Neural cell (in vitro differentiated cells): Measurements from ENCODE around the gene ATP8B4. TPM values are rescaled to one million over a fixed set of nuclear protein-coding genes. Genes with fewer than 3 reads are reported as not detected.

Source experiments
- H2AFZ ChIP-seq: fragments of 200-600, 300-800 bp; sonication (generic), shearing (Covaris generic); 2 replicates; pipeline ENCODE4 v1.6.0; 2014; ENCODE audit warnings: low read depth, mild to moderate bottlenecking, antibody characterized with exemption, low read length, moderate library complexity
- H3F3A ChIP-seq: fragments of 200-600 bp; shearing (Covaris generic); 2 replicates; pipeline ENCODE4 v1.6.1; 2016; ENCODE audit warnings: mild to moderate bottlenecking, moderate library complexity, mixed read lengths, antibody characterized with exemption, low read length; ENCODE audit not compliant: insufficient read depth, poor library complexity, severe bottlenecking
- H3K27ac ChIP-seq: fragments of 200-600, 300-800 bp; sonication (generic), shearing (Covaris generic); 2 replicates; pipeline ENCODE4 v1.5.1; 2014; ENCODE audit warnings: mild to moderate bottlenecking, low read length, moderate library complexity
- H3K27me3 ChIP-seq: fragments of 300-800, 200-600 bp; sonication (generic), shearing (Covaris generic); 2 replicates; pipeline ENCODE4 v1.6.0; 2014; ENCODE audit warnings: mild to moderate bottlenecking, low read depth, low read length, moderate library complexity; ENCODE audit not compliant: insufficient read depth
- H3K36me3 ChIP-seq: fragments of 300-800, 200-600 bp; sonication (generic), shearing (Covaris generic); 2 replicates; pipeline ENCODE4 v1.5.1; 2014; ENCODE audit warnings: mild to moderate bottlenecking, antibody characterized with exemption, low read length, moderate library complexity; ENCODE audit not compliant: insufficient read depth
- H3K4me2 ChIP-seq: fragments of 300-800, 200-600 bp; sonication (generic), shearing (Covaris generic); 2 replicates; pipeline ENCODE4 v1.6.0; 2014; ENCODE audit warnings: mild to moderate bottlenecking, low read length
- H3K4me3 ChIP-seq: fragments of 300-800, 200-600 bp; sonication (generic), shearing (Covaris generic); 2 replicates; pipeline ENCODE4 v1.5.1; 2014; ENCODE audit warnings: mild to moderate bottlenecking, low read length, moderate library complexity
- H3K79me2 ChIP-seq: fragments of 200-600 bp; shearing (Covaris generic); replicated peaks from 2 replicates; pipeline ENCODE4 v1.6.0; 2014; ENCODE audit warnings: mild to moderate bottlenecking, low read length, moderate library complexity; ENCODE audit not compliant: insufficient read depth
- H3K9ac ChIP-seq: fragments of 300-800, 200-600 bp; sonication (generic), shearing (Covaris generic); 2 replicates; pipeline ENCODE4 v1.6.1; 2016; ENCODE audit warnings: mild to moderate bottlenecking, low read length, mixed read lengths
- H3K9me2 ChIP-seq: fragments of 200-600 bp; shearing (Covaris generic); 2 replicates; pipeline ENCODE4 v1.6.1; 2016; ENCODE audit warnings: mild to moderate bottlenecking, low read length, mixed read lengths; ENCODE audit not compliant: insufficient read depth
- H3K9me3 ChIP-seq: fragments of 200-600, 300-800 bp; sonication (generic), shearing (Covaris generic); 2 replicates; pipeline ENCODE4 v1.6.1; 2016; ENCODE audit warnings: mild to moderate bottlenecking, mixed run types, low read length, moderate library complexity, mixed read lengths
- H4K20me1 ChIP-seq: fragments of 200-600 bp; shearing (Covaris generic); 2 replicates; pipeline ENCODE4 v1.6.1; 2016; ENCODE audit warnings: mild to moderate bottlenecking, mixed run types; ENCODE audit not compliant: insufficient read depth
- EP300 ChIP-seq: fragments of 450-650 bp; conservative IDR thresholded peaks from 2 replicates; pipeline ENCODE4 v1.6.1; 2014; ENCODE audit warnings: antibody characterized with exemption, mild to moderate bottlenecking, moderate library complexity; ENCODE audit not compliant: poor library complexity, severe bottlenecking
- EZH2 ChIP-seq: fragments of 200-600, 300-800 bp; shearing (Covaris generic), sonication (generic); IDR thresholded peaks from 2 replicates; pipeline ENCODE4 v1.6.1; 2014; ENCODE audit warnings: antibody characterized with exemption, low read length, borderline replicate concordance, mild to moderate bottlenecking; ENCODE audit not compliant: insufficient read depth, poor library complexity, severe bottlenecking
- MXI1 ChIP-seq: fragments of 450-650 bp; conservative IDR thresholded peaks from 2 replicates; pipeline ENCODE4 v1.6.1; 2014; ENCODE audit warnings: antibody characterized with exemption, mild to moderate bottlenecking; ENCODE audit not compliant: poor library complexity, severe bottlenecking
- POLR2AphosphoS5 ChIP-seq: IDR thresholded peaks from 2 replicates; pipeline ENCODE4 v1.6.1; 2012
- RAD21 ChIP-seq: fragments of 450-650 bp; conservative IDR thresholded peaks from 2 replicates; pipeline ENCODE4 v1.6.1; 2014; ENCODE audit warnings: antibody characterized with exemption, mild to moderate bottlenecking, moderate library complexity
- SMC3 ChIP-seq: fragments of 450-650 bp; conservative IDR thresholded peaks from 2 replicates; pipeline ENCODE4 v1.6.1; 2014; ENCODE audit warnings: antibody characterized with exemption, mild to moderate bottlenecking, moderate library complexity; ENCODE audit not compliant: poor library complexity
- TAF1 ChIP-seq: IDR thresholded peaks from 2 replicates; pipeline ENCODE4 v1.6.1; 2012; ENCODE audit warnings: low read depth
- polyA plus RNA-seq: library from polyadenylated mRNA; depleted of rRNA; stranded (reverse); fragments of >200 nt; gene quantifications from 2 replicates; pipeline ENCODE4 v1.2.3, GENCODE V29; 2014
- TF ChIP-seq, protein P1 (sequence below): IDR thresholded peaks from 2 replicates; pipeline ENCODE4 v1.6.1; 2012; ENCODE audit warnings: borderline replicate concordance
- TF ChIP-seq, protein P2 (sequence below): fragments of 450-650 bp; IDR thresholded peaks from 2 replicates; pipeline ENCODE4 v1.5.1; 2014; ENCODE audit warnings: antibody characterized with exemption, mild to moderate bottlenecking, moderate library complexity; ENCODE audit not compliant: poor library complexity, severe bottlenecking

ATP8B4 gene
- polyA plus RNA-seq, 1 donor from 2014 or later: 2.9 TPM

GRCh38 chr15:50046867-50047266, 72.2 kb downstream of the ATP8B4 start:
- Histone ChIP-seq H2AFZ (no peak overlapping the region), H3K27ac (no peak overlapping the region), H3K36me3 (no peaks in the 10 kb centered on the region), H3K9me3 (no peaks in the 10 kb centered on the region), H3K27me3 (no peaks in the 10 kb centered on the region), H3K9me2 (no peaks in the 10 kb centered on the region), H3F3A (no peaks in the 10 kb centered on the region), H3K4me3 (no peak overlapping the region), H4K20me1 (no peaks in the 10 kb centered on the region), H3K9ac (no peak overlapping the region), H3K4me2 (no peak overlapping the region), H3K79me2 (no peaks in the 10 kb centered on the region)
- TF ChIP-seq SMC3: no peak
- TF ChIP-seq EZH2: no peak
- TF ChIP-seq, protein P1, sequence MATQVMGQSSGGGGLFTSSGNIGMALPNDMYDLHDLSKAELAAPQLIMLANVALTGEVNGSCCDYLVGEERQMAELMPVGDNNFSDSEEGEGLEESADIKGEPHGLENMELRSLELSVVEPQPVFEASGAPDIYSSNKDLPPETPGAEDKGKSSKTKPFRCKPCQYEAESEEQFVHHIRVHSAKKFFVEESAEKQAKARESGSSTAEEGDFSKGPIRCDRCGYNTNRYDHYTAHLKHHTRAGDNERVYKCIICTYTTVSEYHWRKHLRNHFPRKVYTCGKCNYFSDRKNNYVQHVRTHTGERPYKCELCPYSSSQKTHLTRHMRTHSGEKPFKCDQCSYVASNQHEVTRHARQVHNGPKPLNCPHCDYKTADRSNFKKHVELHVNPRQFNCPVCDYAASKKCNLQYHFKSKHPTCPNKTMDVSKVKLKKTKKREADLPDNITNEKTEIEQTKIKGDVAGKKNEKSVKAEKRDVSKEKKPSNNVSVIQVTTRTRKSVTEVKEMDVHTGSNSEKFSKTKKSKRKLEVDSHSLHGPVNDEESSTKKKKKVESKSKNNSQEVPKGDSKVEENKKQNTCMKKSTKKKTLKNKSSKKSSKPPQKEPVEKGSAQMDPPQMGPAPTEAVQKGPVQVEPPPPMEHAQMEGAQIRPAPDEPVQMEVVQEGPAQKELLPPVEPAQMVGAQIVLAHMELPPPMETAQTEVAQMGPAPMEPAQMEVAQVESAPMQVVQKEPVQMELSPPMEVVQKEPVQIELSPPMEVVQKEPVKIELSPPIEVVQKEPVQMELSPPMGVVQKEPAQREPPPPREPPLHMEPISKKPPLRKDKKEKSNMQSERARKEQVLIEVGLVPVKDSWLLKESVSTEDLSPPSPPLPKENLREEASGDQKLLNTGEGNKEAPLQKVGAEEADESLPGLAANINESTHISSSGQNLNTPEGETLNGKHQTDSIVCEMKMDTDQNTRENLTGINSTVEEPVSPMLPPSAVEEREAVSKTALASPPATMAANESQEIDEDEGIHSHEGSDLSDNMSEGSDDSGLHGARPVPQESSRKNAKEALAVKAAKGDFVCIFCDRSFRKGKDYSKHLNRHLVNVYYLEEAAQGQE: no peak
- TF ChIP-seq MXI1: no peak
- TF ChIP-seq RAD21: no peak
- no peak for TF ChIP-seq TAF1
- TF ChIP-seq POLR2AphosphoS5: no peak
- TF ChIP-seq EP300: no peak
- TF ChIP-seq, protein P2, sequence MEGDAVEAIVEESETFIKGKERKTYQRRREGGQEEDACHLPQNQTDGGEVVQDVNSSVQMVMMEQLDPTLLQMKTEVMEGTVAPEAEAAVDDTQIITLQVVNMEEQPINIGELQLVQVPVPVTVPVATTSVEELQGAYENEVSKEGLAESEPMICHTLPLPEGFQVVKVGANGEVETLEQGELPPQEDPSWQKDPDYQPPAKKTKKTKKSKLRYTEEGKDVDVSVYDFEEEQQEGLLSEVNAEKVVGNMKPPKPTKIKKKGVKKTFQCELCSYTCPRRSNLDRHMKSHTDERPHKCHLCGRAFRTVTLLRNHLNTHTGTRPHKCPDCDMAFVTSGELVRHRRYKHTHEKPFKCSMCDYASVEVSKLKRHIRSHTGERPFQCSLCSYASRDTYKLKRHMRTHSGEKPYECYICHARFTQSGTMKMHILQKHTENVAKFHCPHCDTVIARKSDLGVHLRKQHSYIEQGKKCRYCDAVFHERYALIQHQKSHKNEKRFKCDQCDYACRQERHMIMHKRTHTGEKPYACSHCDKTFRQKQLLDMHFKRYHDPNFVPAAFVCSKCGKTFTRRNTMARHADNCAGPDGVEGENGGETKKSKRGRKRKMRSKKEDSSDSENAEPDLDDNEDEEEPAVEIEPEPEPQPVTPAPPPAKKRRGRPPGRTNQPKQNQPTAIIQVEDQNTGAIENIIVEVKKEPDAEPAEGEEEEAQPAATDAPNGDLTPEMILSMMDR: no peak

DNA sequence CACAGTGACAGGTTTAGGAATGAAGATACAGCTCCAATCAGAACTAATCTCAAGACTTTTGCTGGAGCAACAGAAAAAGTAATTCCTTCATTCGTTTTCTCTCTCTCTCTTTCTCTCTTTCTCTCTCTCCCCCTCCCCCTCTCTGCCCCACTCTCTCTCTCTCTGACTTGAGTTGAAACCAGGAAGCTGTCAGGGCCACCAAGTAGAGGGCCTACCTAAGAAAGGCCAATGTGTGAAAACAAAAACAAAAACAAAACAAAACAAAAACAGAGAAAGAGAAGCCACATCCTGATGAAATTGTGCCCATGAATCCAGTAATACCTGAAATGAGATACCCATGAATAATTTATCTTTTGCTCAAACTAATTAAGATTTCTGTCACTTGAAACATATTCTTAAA, 72.9 kb downstream of the ATP8B4 start:
- H2AFZ ChIP-seq: no peak overlapping the region
- no peaks in the 10 kb centered on the region for H3K36me3 ChIP-seq
- H3K4me3 ChIP-seq: no peak overlapping the region
- H3K27me3 ChIP-seq: no peaks in the 10 kb centered on the region
- no peak overlapping the region for H3K27ac ChIP-seq
- no peaks in the 10 kb centered on the region for H3K9me2 ChIP-seq
- H3K4me2 ChIP-seq: no peak overlapping the region
- no peak overlapping the region for H3K9ac ChIP-seq
- H3K9me3 ChIP-seq: no peaks in the 10 kb centered on the region
- no peaks in the 10 kb centered on the region for H3K79me2 ChIP-seq
- no peaks in the 10 kb centered on the region for H3F3A ChIP-seq
- no peaks in the 10 kb centered on the region for H4K20me1 ChIP-seq
- TF ChIP-seq, protein P2: no peak
